Fibroblast of peridontal ligament (primary cell): ENCODE results near the gene GRWD1.
A peak's percentile ranks its signal among the peaks of the same experiment; 100 is the strongest.

Source experiments
- DNase-seq: peaks from one replicate; pipeline ENCODE4 v3.0.0-alpha.2; 2010; ENCODE audit errors: extremely low read depth

The GRWD1 gene

GRCh38 chr19:48424694-48425219, 21.0 kb upstream of the GRWD1 start:
- DNase-seq = peak; percentile 48

GRCh38 chr19:48428670-48429069, 17.1 kb upstream of the GRWD1 start:
- DNase-seq = no peak

- no peak for DNase-seq
These were observed 12.4 kb upstream of the GRWD1 start for GRCh38 chr19:48433337-48433736.

- DNase-seq = no peak
These were observed 9.2 kb upstream of the GRWD1 start for GRCh38 chr19:48436586-48436985.

GRCh38 chr19:48441360-48442050, 4.3 kb upstream of the GRWD1 start:
- DNase-seq = no peak

- no peak for DNase-seq
These were observed 3.4 kb upstream of the GRWD1 start for GRCh38 chr19:48442116-48443035.

- DNase-seq = no peak
These were observed 2.5 kb upstream of the GRWD1 start for GRCh38 chr19:48443256-48443655.

- no peak for DNase-seq
These were observed 2.1 kb upstream of the GRWD1 start for GRCh38 chr19:48443731-48444128.

- DNase-seq = no peak
These were observed 1.5 kb upstream of the GRWD1 start for GRCh38 chr19:48444129-48444935.

GRCh38 chr19:48444936-48445200, 915 bp upstream of the GRWD1 start:
- DNase-seq = peak; percentile 4

GRCh38 chr19:48445256-48445605, 552 bp upstream of the GRWD1 start:
- peak; percentile 92 for DNase-seq

GRCh38 chr19:48446579-48446978, 796 bp downstream of the GRWD1 start:
- no peak for DNase-seq

GRCh38 chr19:48448563-48448962, 2.8 kb downstream of the GRWD1 start:
- DNase-seq = no peak

GRCh38 chr19:48450441-48450840, 4.7 kb downstream of the GRWD1 start:
- no peak for DNase-seq

- DNase-seq = no peak
These were observed 5.1 kb downstream of the GRWD1 start for GRCh38 chr19:48450863-48451262.

- DNase-seq = no peak
These were observed 5.8 kb downstream of the GRWD1 start for GRCh38 chr19:48451624-48452023.

- no peak for DNase-seq
These were observed 6.8 kb downstream of the GRWD1 start for GRCh38 chr19:48452289-48453190.

GRCh38 chr19:48454150-48454730, 8.5 kb downstream of the GRWD1 start:
- no peak for DNase-seq

GRCh38 chr19:48455171-48455907, 9.6 kb downstream of the GRWD1 start, which contains the start of gene KCNJ14:
KCNJ14 (plus strand) TSS chr19:48455574; CDS start chr19:48461725, 6,151 bp downstream.
- DNase-seq = no peak
